ENCODE data around the gene WASF2.

GRCh38 chr1:27503844-27504587 lies 14.0 kb upstream of the WASF2 start:
- TF ChIP-seq POLR2A (IDR thresholded peaks at IDR 0.05): no peak
- no peak for TF ChIP-seq CTCF (IDR thresholded peaks at IDR 0.05)
